Vagina (tissue), 2 donors: ENCODE measurements around the gene MICALL2.

Experiments
- POLR2A ChIP-seq, 2 donors: fragments of 450-650 bp; IDR thresholded peaks; one replicate each; pipeline ENCODE4 v1.6.1; 2017; ENCODE audit warnings: antibody characterized with exemption in 2 of 2, mild to moderate bottlenecking in 2 of 2, moderate library complexity in 2 of 2
- POLR2AphosphoS5 ChIP-seq, 2 donors: sonication (generic); formaldehyde crosslinking; IDR thresholded peaks; one replicate each; pipeline ENCODE4 v1.9.0; 2017; ENCODE audit warnings: antibody characterized with exemption in 2 of 2, mild to moderate bottlenecking in 2 of 2, low read depth in 1 of 2; ENCODE audit not compliant: insufficient read depth in 1 of 2
- TF ChIP-seq, protein P1 (sequence below), 3 experiments: fragments of 450-650 bp in 2 of 3; fragments of 200-600 bp in 1 of 3; sonication (generic) in 1 of 3; IDR thresholded peaks; one replicate each; pipeline ENCODE4 v1.5.1; 2017 to 2019; ENCODE audit warnings: antibody characterized with exemption in 3 of 3, mild to moderate bottlenecking in 2 of 3, moderate library complexity in 2 of 3

DNA sequence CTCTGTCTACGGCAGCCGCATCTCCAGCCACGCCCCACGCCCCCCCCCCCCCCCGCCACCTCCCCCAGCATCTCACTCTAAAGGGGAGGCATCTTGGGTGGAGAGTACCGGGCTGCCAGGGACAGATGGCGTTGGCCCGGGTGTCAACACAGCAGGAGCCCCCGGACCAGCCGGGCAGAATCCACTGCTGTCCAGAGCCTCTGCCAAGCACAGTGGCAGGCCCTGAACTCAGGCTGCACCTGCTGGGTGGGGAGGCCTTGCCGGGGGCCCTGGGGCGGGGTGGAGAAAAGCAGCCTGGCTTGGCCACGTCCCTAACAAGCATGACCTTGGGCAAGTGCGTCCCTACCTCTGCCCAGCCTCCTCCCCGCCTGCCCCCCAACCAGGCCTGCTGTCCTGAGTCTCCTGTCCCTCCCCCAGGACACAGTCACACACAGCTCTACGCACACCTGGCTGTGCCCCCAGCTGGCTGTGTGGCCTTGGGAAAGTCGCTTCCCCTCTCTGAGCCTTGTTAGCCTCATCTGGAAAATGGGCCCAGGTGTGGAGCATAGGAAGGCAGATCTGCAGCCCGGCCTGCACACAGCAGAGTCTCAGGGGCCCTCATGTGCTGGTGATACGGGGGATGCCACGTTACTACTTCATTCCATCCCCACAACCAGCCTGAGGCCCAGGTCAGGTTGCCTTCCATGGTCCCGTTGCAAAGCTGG lies 45.2 kb downstream of the MICALL2 start:
- TF ChIP-seq, protein P1, sequence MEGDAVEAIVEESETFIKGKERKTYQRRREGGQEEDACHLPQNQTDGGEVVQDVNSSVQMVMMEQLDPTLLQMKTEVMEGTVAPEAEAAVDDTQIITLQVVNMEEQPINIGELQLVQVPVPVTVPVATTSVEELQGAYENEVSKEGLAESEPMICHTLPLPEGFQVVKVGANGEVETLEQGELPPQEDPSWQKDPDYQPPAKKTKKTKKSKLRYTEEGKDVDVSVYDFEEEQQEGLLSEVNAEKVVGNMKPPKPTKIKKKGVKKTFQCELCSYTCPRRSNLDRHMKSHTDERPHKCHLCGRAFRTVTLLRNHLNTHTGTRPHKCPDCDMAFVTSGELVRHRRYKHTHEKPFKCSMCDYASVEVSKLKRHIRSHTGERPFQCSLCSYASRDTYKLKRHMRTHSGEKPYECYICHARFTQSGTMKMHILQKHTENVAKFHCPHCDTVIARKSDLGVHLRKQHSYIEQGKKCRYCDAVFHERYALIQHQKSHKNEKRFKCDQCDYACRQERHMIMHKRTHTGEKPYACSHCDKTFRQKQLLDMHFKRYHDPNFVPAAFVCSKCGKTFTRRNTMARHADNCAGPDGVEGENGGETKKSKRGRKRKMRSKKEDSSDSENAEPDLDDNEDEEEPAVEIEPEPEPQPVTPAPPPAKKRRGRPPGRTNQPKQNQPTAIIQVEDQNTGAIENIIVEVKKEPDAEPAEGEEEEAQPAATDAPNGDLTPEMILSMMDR (IDR thresholded peaks at IDR 0.05) = no peak
- TF ChIP-seq POLR2A (IDR thresholded peaks at IDR 0.05) (no peak), POLR2AphosphoS5 (IDR thresholded peaks at IDR 0.05; ENCODE audit: insufficient read depth in 1 of 2, low read depth in 1 of 2) (no peak)
